B cell (primary cell): ENCODE measurements around the gene OR56B4. TPM values are rescaled to one million over a fixed set of nuclear protein-coding genes. Genes with fewer than 3 reads are reported as not detected.
"Not testable (repeated sequence)": the region's sequence is repeated elsewhere in the genome, so short reads cannot be mapped to it uniquely, and the experiment has no call there.

ENCODE experiments used
- ATAC-seq: fragments of 200-7000 bp; cut with Tn5 transposase; one replicate; pipeline ENCODE4 v1.10.0; 2021; ENCODE audit warnings: low read depth, mild to moderate bottlenecking, moderate number of reproducible peaks, moderate library complexity
- CTCF ChIA-PET: fragments of 350-600 bp; sonication (Branson Sonifier 250); formaldehyde crosslinking; loops from one replicate; lab custom pipeline; 2021; ENCODE audit warnings: antibody characterized with exemption, inconsistent platforms; lab: Charles Lee
- POLR2A ChIA-PET: fragments of 350-600 bp; sonication (Branson Sonifier 250); formaldehyde crosslinking; loops from one replicate; lab custom pipeline; 2021; ENCODE audit warnings: antibody characterized with exemption; lab: Charles Lee
- DNase-seq: peaks from one replicate; pipeline ENCODE4 v3.0.0; 2013
- H2AFZ ChIP-seq: 2 replicates; pipeline ENCODE4 v1.6.1; 2012; ENCODE audit warnings: mild to moderate bottlenecking, low read depth, low read length; ENCODE audit not compliant: insufficient read depth, poor library complexity, severe bottlenecking
- H3K27ac ChIP-seq, 2 donors: 1 replicate in 1 of 2; 2 replicates in 1 of 2; pipeline ENCODE4 v1.5.1; 2012 to 2013; ENCODE audit warnings: low read length in 2 of 2, mild to moderate bottlenecking in 2 of 2, moderate library complexity in 1 of 2
- H3K27me3 ChIP-seq, 4 experiments: fragments of 200-600 bp in 1 of 4; sonication (generic) in 1 of 4; replicated peaks in 1 of 4; 1 replicate in 2 of 4; 2 replicates in 2 of 4; pipeline versions ENCODE4 v1.6.1 to v1.7.0; 2013 to 2016; ENCODE audit warnings: low read length in 3 of 4, mild to moderate bottlenecking in 2 of 4, mixed read lengths in 1 of 4, moderate library complexity in 1 of 4; ENCODE audit not compliant: insufficient read depth in 4 of 4, control insufficient read depth in 3 of 4; ENCODE audit errors: control extremely low read depth in 1 of 4
- H3K36me3 ChIP-seq, 2 experiments: replicated peaks in 1 of 2; 1 replicate in 1 of 2; 2 replicates in 1 of 2; pipeline versions ENCODE4 v1.6.1 to v1.7.1; 2013; ENCODE audit warnings: low read length in 1 of 2; ENCODE audit not compliant: insufficient read depth in 2 of 2, control insufficient read depth in 1 of 2; ENCODE audit errors: control extremely low read depth in 1 of 2, extremely low read depth in 1 of 2
- H3K4me1 ChIP-seq, 2 donors: fragments of 200-600 bp in 1 of 2; sonication (generic) in 1 of 2; 1 replicate in 1 of 2; 2 replicates in 1 of 2; pipeline versions ENCODE4 v1.5.1 to v1.6.1; 2013 to 2017; ENCODE audit warnings: low read length in 2 of 2; ENCODE audit not compliant: control insufficient read depth in 2 of 2, insufficient read depth in 2 of 2
- H3K4me2 ChIP-seq: replicated peaks from 2 replicates; pipeline ENCODE3; 2012; ENCODE audit warnings: mild to moderate bottlenecking, low read depth, low read length; ENCODE audit not compliant: poor library complexity, severe bottlenecking
- H3K4me3 ChIP-seq, 5 experiments: fragments of 200-600 bp in 1 of 5; sonication (generic) in 1 of 5; 1 replicate in 3 of 5; 2 replicates in 2 of 5; pipeline versions ENCODE4 v1.5.1 to v1.7.0; 2011 to 2016; ENCODE audit warnings: low read length in 4 of 5, mild to moderate bottlenecking in 4 of 5, low read depth in 2 of 5, control low read depth in 1 of 5, moderate library complexity in 1 of 5; ENCODE audit not compliant: insufficient read depth in 1 of 5; ENCODE audit errors: control extremely low read depth in 1 of 5, extremely low read depth in 1 of 5
- H3K79me2 ChIP-seq: fragments of 200-600 bp; sonication (generic); one replicate; pipeline ENCODE4 v1.6.0; 2016; ENCODE audit warnings: low read length; ENCODE audit not compliant: control insufficient read depth, insufficient read depth
- H3K9ac ChIP-seq: fragments of 200-600 bp; sonication (generic); 2 replicates; pipeline ENCODE4 v1.6.1; 2017; ENCODE audit warnings: mild to moderate bottlenecking, low read length, moderate library complexity
- H3K9me3 ChIP-seq, 3 donors: one replicate each; pipeline versions ENCODE4 v1.6.1 to v1.7.1; 2013; ENCODE audit warnings: low read length in 2 of 3; ENCODE audit not compliant: control insufficient read depth in 2 of 3, insufficient read depth in 1 of 3; ENCODE audit errors: control extremely low read depth in 1 of 3
- H4K20me1 ChIP-seq: 2 replicates; pipeline ENCODE4 v1.6.0; 2012; ENCODE audit warnings: mild to moderate bottlenecking, low read length; ENCODE audit not compliant: insufficient read depth, control insufficient read depth, poor library complexity, severe bottlenecking
- H3K27ac Mint-ChIP-seq: one replicate; pipeline ENCODE4 v1.8.0; 2021; ENCODE audit warnings: mixed read lengths
- H3K27me3 Mint-ChIP-seq: one replicate; pipeline ENCODE4 v1.8.0; 2021; ENCODE audit warnings: mixed read lengths
- H3K4me1 Mint-ChIP-seq: one replicate; pipeline ENCODE4 v1.8.0; 2021; ENCODE audit warnings: mixed read lengths
- H3K4me3 Mint-ChIP-seq: one replicate; pipeline ENCODE4 v1.8.0; 2021; ENCODE audit warnings: mixed read lengths
- H3K9me3 Mint-ChIP-seq: one replicate; pipeline ENCODE4 v1.8.0; 2022; ENCODE audit warnings: mixed read lengths; ENCODE audit not compliant: insufficient read depth
- CTCF ChIP-seq: fragments of 200-600 bp; IDR thresholded peaks from one replicate; pipeline ENCODE4 v1.8.0; 2022; ENCODE audit warnings: antibody characterized with exemption, mild to moderate bottlenecking
- EZH2 ChIP-seq: IDR thresholded peaks from 2 replicates; pipeline ENCODE4 v1.6.1; 2012; ENCODE audit warnings: borderline replicate concordance, low read depth, mild to moderate bottlenecking, moderate library complexity, low read length; ENCODE audit not compliant: insufficient read depth, poor library complexity, severe bottlenecking
- WGBS: methylation state at CpG from one replicate; pipeline ENCODE4 v1.1.5; 2013; ENCODE audit warnings: missing lambda C conversion rate; ENCODE audit not compliant: insufficient coverage; 5-methylcytosine and 5-hydroxymethylcytosine counted together
- intact Hi-C: fragments of 100-400 bp; cut with micrococcal nuclease; formaldehyde crosslinking; loops from one replicate; pipeline ENCODE4 v1.10.0; 2022
- polyA plus RNA-seq: library from polyadenylated mRNA; depleted of rRNA; stranded (reverse); fragments of >200 nt; gene quantifications from 2 replicates; pipeline ENCODE4 v1.2.3, GENCODE V29; 2012
- total RNA-seq, 2 donors: library from RNA; stranded (reverse); fragments of 120-200 nt in 1 of 2; gene quantifications; 1 replicate in 1 of 2; 2 replicates in 1 of 2; pipeline versions ENCODE4 v1.2.3 to v1.2.4, GENCODE V29; 2013 to 2022

OR56B4 gene
- total and polyA plus RNA-seq, 2 donors (not counting 1 experiment from before 2014, with no cell fraction given): not detected

GRCh38 chr11:6129635-6130034 is 22.2 kb downstream of the OR56B4 start:
- Mint-ChIP-seq H3K4me1 (no peaks in the 10 kb centered on the region), H3K27me3 (peaks cover 15% of the 10 kb centered on the region), H3K4me3 (no peak overlapping the region), H3K27ac (no peak overlapping the region), H3K9me3 (no peaks in the 10 kb centered on the region)
- ATAC-seq (no peak), DNase-seq (no peak)
- no peaks in the 10 kb centered on the region for H3K36me3 ChIP-seq
- H4K20me1 ChIP-seq: no peaks in the 10 kb centered on the region
- no peak overlapping the region for H3K9ac ChIP-seq
- H3K9me3 ChIP-seq: no peaks in the 10 kb centered on the region
- intact Hi-C loops: no loop called here
- H3K27me3 ChIP-seq: peaks cover 0 to 2% (median 0%) of the 10 kb centered on the region in 4 experiments
- H3K79me2 ChIP-seq: no peaks in the 10 kb centered on the region
- no peak overlapping the region for H3K27ac ChIP-seq
- TF ChIP-seq EZH2: no peak
- TF ChIP-seq CTCF: no peak
- no peak overlapping the region for H2AFZ ChIP-seq
- WGBS: no CpG with 5 or more reads among the region's 1 CpG
- no peak overlapping the region for H3K4me2 ChIP-seq
- no peak overlapping the region for H3K4me3 ChIP-seq
- CTCF ChIA-PET: no interaction called here
- no peaks in the 10 kb centered on the region for H3K4me1 ChIP-seq
- POLR2A ChIA-PET: no interaction called here

DNA sequence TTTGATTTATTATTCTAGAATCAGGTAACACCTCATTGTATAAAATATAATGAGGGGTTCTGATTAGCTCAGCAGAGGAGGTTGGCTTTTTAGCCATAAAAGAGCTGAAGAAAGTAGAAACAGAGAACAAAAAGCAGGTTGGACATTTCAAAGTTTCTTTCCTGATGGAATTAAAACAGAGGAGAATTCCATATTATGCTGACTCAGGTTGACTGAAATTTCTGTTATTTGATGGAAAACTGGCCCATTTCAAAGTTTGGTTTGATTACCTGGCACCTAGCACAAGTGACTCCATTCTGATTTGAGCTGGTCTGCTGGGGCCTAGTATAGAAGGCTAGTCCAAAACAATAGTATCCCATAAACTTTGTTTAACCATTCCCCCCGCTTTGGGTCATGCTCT is 24.9 kb downstream of the OR56B4 start:
- Mint-ChIP-seq H3K4me3 (no peak overlapping the region), H3K9me3 (no peaks in the 10 kb centered on the region), H3K27me3 (peaks cover 22% of the 10 kb centered on the region), H3K4me1 (no peaks in the 10 kb centered on the region), H3K27ac (no peak overlapping the region)
- ATAC-seq (no peak), DNase-seq (no peak)
- Histone ChIP-seq H3K4me3 (no peak overlapping the region), H3K4me2 (no peak overlapping the region), H3K9me3 (peaks cover 0 to 1% (median 0%) of the 10 kb centered on the region in 3 donors), H3K27me3 (peaks cover 0 to 3% (median under 1%) of the 10 kb centered on the region in 4 experiments), H3K36me3 (no peaks in the 10 kb centered on the region), H3K4me1 (no peaks in the 10 kb centered on the region), H3K9ac (no peak overlapping the region), H3K27ac (no peak overlapping the region), H4K20me1 (no peaks in the 10 kb centered on the region), H2AFZ (no peak overlapping the region), H3K79me2 (no peaks in the 10 kb centered on the region)
- no CpG with 5 or more reads among the region's 1 CpG for WGBS
- ChIA-PET CTCF (no interaction called here), POLR2A (no interaction called here)
- intact Hi-C loops: no loop called here
- TF ChIP-seq CTCF (no peak), EZH2 (no peak)

DNA sequence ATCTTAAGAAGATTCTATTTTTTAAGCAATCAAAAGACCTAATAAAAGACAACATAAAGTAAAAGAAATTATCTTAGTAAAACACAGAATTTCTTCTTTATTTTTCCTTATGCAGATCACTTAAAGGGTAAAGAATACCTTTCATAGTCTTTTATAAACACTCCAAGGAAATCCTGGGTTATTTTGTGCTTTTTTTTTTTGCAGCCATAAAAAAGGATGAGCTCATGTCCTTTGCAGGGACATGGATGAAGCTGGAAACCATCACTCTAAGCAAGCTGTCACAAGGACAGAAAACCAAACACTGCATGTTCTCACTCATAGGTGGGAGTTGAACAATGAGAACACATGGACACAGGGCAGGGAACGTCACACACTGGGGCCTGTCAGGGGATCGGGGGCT is 28.5 kb downstream of the OR56B4 start:
- peaks cover 13% of the 10 kb centered on the region for H3K27me3 Mint-ChIP-seq
- WGBS: no CpG with 5 or more reads among the region's 2 CpGs
- H3K36me3 ChIP-seq, DNase-seq, H3K4me3 Mint-ChIP-seq, H3K27ac ChIP-seq, H3K79me2 ChIP-seq, ATAC-seq, H3K4me2 ChIP-seq, H3K27ac Mint-ChIP-seq, POLR2A ChIA-PET, H3K9me3 Mint-ChIP-seq, H3K4me3 ChIP-seq, H3K4me1 ChIP-seq, H3K9ac ChIP-seq, H4K20me1 ChIP-seq, H2AFZ ChIP-seq, H3K4me1 Mint-ChIP-seq, intact Hi-C loops, H3K27me3 ChIP-seq, CTCF ChIA-PET, H3K9me3 ChIP-seq: not testable (repeated sequence)
